H1 (cell line): ENCODE data around the gene FBP1. TPM values are rescaled to one million over a fixed set of nuclear protein-coding genes. Genes with fewer than 3 reads are reported as not detected.

Experiments
- CTCF ChIA-PET: fragments of 300-600 bp; sonication (Branson Sonifier 250); formaldehyde crosslinking; loops from one replicate; lab custom pipeline; 2021; ENCODE audit not compliant: partially characterized antibody; lab: Charles Lee
- POLR2A ChIA-PET: fragments of 300-600 bp; sonication (Branson Sonifier 250); formaldehyde crosslinking; loops from one replicate; lab custom pipeline; 2021; ENCODE audit warnings: inconsistent platforms; ENCODE audit not compliant: partially characterized antibody; lab: Charles Lee
- DNase-seq, 2 experiments: peaks; one replicate each; pipeline versions ENCODE4 v3.0.0 to v3.0.0-alpha.2; 2010 to 2022; ENCODE audit warnings: low spot score in 2 of 2, low read depth in 1 of 2, mixed read lengths in 1 of 2
- FAIRE-seq: peaks from 2 replicates; lab custom pipeline; 2011; peaks lifted over from hg19 to GRCh38; lab: Jason Lieb, UNC
- H2AFZ ChIP-seq: 2 replicates; pipeline ENCODE4 v1.8.1; 2012; ENCODE audit warnings: low read length, inconsistent platforms
- H2AK5ac ChIP-seq: 2 replicates; pipeline ENCODE4 v1.6.1; 2013; ENCODE audit warnings: low read depth, low read length
- H2BK120ac ChIP-seq: replicated peaks from 2 replicates; pipeline ENCODE3; 2013; ENCODE audit warnings: low read depth, low read length, inconsistent platforms
- H2BK12ac ChIP-seq: 2 replicates; pipeline ENCODE4 v1.6.1; 2013; ENCODE audit warnings: low read depth, low read length
- H2BK15ac ChIP-seq: 2 replicates; pipeline ENCODE4 v1.6.1; 2013; ENCODE audit warnings: low read length
- H2BK20ac ChIP-seq: 2 replicates; pipeline ENCODE4 v1.6.1; 2013; ENCODE audit warnings: low read length
- H2BK5ac ChIP-seq: 2 replicates; pipeline ENCODE4 v1.6.1; 2013; ENCODE audit warnings: low read depth, low read length
- H3K14ac ChIP-seq: 2 replicates; pipeline ENCODE4 v1.6.1; 2013; ENCODE audit warnings: inconsistent platforms; ENCODE audit not compliant: insufficient read length
- H3K18ac ChIP-seq: 2 replicates; pipeline ENCODE4 v1.6.1; 2013; ENCODE audit warnings: low read length; ENCODE audit errors: extremely low read depth
- H3K23ac ChIP-seq: 2 replicates; pipeline ENCODE4 v1.6.1; 2013; ENCODE audit warnings: inconsistent platforms; ENCODE audit not compliant: insufficient read length
- H3K23me2 ChIP-seq: 2 replicates; pipeline ENCODE4 v1.6.1; 2013; ENCODE audit warnings: low read depth, low read length
- H3K27ac ChIP-seq: 2 replicates; pipeline ENCODE4 v1.6.1; 2011; ENCODE audit warnings: low read depth, low read length, inconsistent platforms
- H3K27me3 ChIP-seq, 4 experiments: replicated peaks in 1 of 4; 1 replicate in 1 of 4; 2 replicates in 3 of 4; pipeline versions ENCODE4 v1.6.1 to v1.8.1; 2011 to 2013; ENCODE audit warnings: low read length in 3 of 4, mild to moderate bottlenecking in 3 of 4, inconsistent platforms in 2 of 4, mixed read lengths in 2 of 4, moderate library complexity in 1 of 4; ENCODE audit not compliant: control insufficient read depth in 3 of 4, insufficient read depth in 3 of 4; ENCODE audit errors: extremely low read depth in 1 of 4
- H3K36me3 ChIP-seq, 4 experiments: 2 replicates each; pipeline versions ENCODE4 v1.6.1 to v1.8.1; 2011 to 2013; ENCODE audit warnings: mild to moderate bottlenecking in 4 of 4, low read length in 3 of 4, moderate library complexity in 2 of 4, control low read depth in 1 of 4, inconsistent platforms in 1 of 4; ENCODE audit not compliant: insufficient read depth in 4 of 4, control insufficient read depth in 2 of 4
- H3K4ac ChIP-seq: replicated peaks from 2 replicates; pipeline ENCODE3; 2013; ENCODE audit warnings: low read length, low read depth, mixed read lengths, inconsistent platforms; ENCODE audit not compliant: insufficient read length
- H3K4me1 ChIP-seq, 4 experiments: replicated peaks in 1 of 4; 1 replicate in 1 of 4; 2 replicates in 3 of 4; pipeline versions ENCODE4 v1.6.1 to v1.8.1; 2011 to 2013; ENCODE audit warnings: low read length in 3 of 4, inconsistent platforms in 2 of 4, mixed read lengths in 1 of 4; ENCODE audit not compliant: insufficient read depth in 4 of 4, control insufficient read depth in 3 of 4
- H3K4me2 ChIP-seq, 2 experiments: 2 replicates each; pipeline versions ENCODE4 v1.6.1 to v1.8.1; 2011 to 2013; ENCODE audit warnings: low read depth in 2 of 2, low read length in 2 of 2, control low read depth in 1 of 2, inconsistent platforms in 1 of 2, mild to moderate bottlenecking in 1 of 2; ENCODE audit not compliant: insufficient read depth in 1 of 2
- H3K4me3 ChIP-seq, 4 experiments: fragments of 200-600, 300-600 bp in 1 of 4; sonication (generic), shearing (Covaris generic), sonication (Bioruptor Twin) in 1 of 4; 2 replicates each; pipeline versions ENCODE4 v1.5.1 to v1.8.1; 2011 to 2016; ENCODE audit warnings: low read length in 4 of 4, low read depth in 3 of 4, control low read depth in 2 of 4, inconsistent platforms in 2 of 4, mild to moderate bottlenecking in 2 of 4, mixed read lengths in 1 of 4, moderate library complexity in 1 of 4; ENCODE audit not compliant: insufficient read depth in 2 of 4; ENCODE audit errors: extremely low read depth in 1 of 4
- H3K56ac ChIP-seq: replicated peaks from 2 replicates; pipeline ENCODE3; 2013; ENCODE audit warnings: low read depth, mild to moderate bottlenecking, mixed read lengths, low read length, inconsistent platforms; ENCODE audit not compliant: insufficient read length
- H3K79me1 ChIP-seq: 2 replicates; pipeline ENCODE4 v1.6.1; 2013; ENCODE audit warnings: low read depth, low read length, control low read depth
- H3K79me2 ChIP-seq, 2 experiments: 2 replicates each; pipeline versions ENCODE4 v1.6.1 to v1.8.1; 2012 to 2013; ENCODE audit warnings: low read length in 2 of 2, mild to moderate bottlenecking in 2 of 2, inconsistent platforms in 1 of 2; ENCODE audit not compliant: insufficient read depth in 2 of 2, control insufficient read depth in 1 of 2
- H3K9ac ChIP-seq, 4 experiments: replicated peaks in 1 of 4; 1 replicate in 1 of 4; 2 replicates in 3 of 4; pipeline versions ENCODE4 v1.6.1 to v1.8.1; 2011 to 2013; ENCODE audit warnings: low read depth in 3 of 4, low read length in 3 of 4, control low read depth in 2 of 4, mild to moderate bottlenecking in 2 of 4, moderate library complexity in 2 of 4, inconsistent platforms in 1 of 4; ENCODE audit errors: extremely low read depth in 1 of 4
- H3K9me3 ChIP-seq, 2 experiments: 2 replicates each; pipeline versions ENCODE4 v1.6.1 to v1.8.1; 2012 to 2013; ENCODE audit warnings: mild to moderate bottlenecking in 2 of 2, moderate library complexity in 2 of 2, control low read depth in 1 of 2, inconsistent platforms in 1 of 2, low read depth in 1 of 2, low read length in 1 of 2, mixed read lengths in 1 of 2; ENCODE audit not compliant: insufficient read depth in 2 of 2
- H4K20me1 ChIP-seq, 2 experiments: replicated peaks in 1 of 2; 2 replicates each; pipeline versions ENCODE3 to v1.8.1; 2011 to 2013; ENCODE audit warnings: inconsistent platforms in 2 of 2, low read length in 2 of 2, mild to moderate bottlenecking in 1 of 2; ENCODE audit not compliant: insufficient read depth in 2 of 2, control insufficient read depth in 1 of 2
- H4K5ac ChIP-seq: 2 replicates; pipeline ENCODE4 v1.6.1; 2013; ENCODE audit warnings: low read length, low read depth, mixed read lengths, inconsistent platforms; ENCODE audit not compliant: insufficient read length
- H4K8ac ChIP-seq: 2 replicates; pipeline ENCODE4 v1.8.0; 2013; ENCODE audit warnings: mild to moderate bottlenecking, moderate library complexity, low read length, inconsistent platforms; ENCODE audit not compliant: insufficient read depth; ENCODE audit errors: extremely low read depth
- H4K91ac ChIP-seq: replicated peaks from 2 replicates; pipeline ENCODE3; 2013; ENCODE audit warnings: low read length, mixed read lengths, inconsistent platforms; ENCODE audit not compliant: insufficient read length
- SIX5 ChIP-seq: IDR thresholded peaks from 2 replicates; pipeline ENCODE4 v1.6.1; 2011; ENCODE audit warnings: mild to moderate bottlenecking, low read depth, low read length
- WGBS, 2 experiments: shearing (Covaris generic) in 1 of 2; methylation state at CpG; one replicate each; pipeline versions ENCODE4 v1.1.6 to v1.1.7; 2013 to 2015; ENCODE audit warnings: low lambda C conversion rate in 2 of 2, mixed read lengths in 2 of 2, inconsistent platforms in 1 of 2, low coverage in 1 of 2, missing lambda C conversion rate in 1 of 2; ENCODE audit not compliant: insufficient replicate concordance in 2 of 2, insufficient coverage in 1 of 2, insufficient read length in 1 of 2; ENCODE audit errors: extremely low coverage in 1 of 2, missing lambda C conversion rate in 1 of 2; 5-methylcytosine and 5-hydroxymethylcytosine counted together
- polyA plus RNA-seq, 7 experiments: library from polyadenylated mRNA; depleted of rRNA in 3 of 7; stranded (reverse) in 5 of 7; unstranded in 2 of 7; fragments of >200 nt in 5 of 7; fragments of 200-250 nt in 2 of 7; gene quantifications; 1 replicate in 5 of 7; 2 replicates in 1 of 7; 4 replicates in 1 of 7; pipeline versions ENCODE4 v1.2.1 to v1.2.3, GENCODE V29; 2011 to 2013; ENCODE audit warnings: missing spikeins in 2 of 7, mixed read lengths in 2 of 7
- total RNA-seq: library from RNA; stranded (reverse); fragmentation: NEBNext Ultra II Directional; extraction: Animal tissue kit (Norgen Biotek cat#: 25700); gene quantifications from 2 replicates; pipeline ENCODE4 v1.2.1, GENCODE V29; 2021

Gene FBP1
- total and polyA plus RNA-seq, 2 of the 8 experiments (the other 6 are each of a cell fraction or from before 2014, with no cell fraction given) = 1.0 to 4.1 TPM

DNA sequence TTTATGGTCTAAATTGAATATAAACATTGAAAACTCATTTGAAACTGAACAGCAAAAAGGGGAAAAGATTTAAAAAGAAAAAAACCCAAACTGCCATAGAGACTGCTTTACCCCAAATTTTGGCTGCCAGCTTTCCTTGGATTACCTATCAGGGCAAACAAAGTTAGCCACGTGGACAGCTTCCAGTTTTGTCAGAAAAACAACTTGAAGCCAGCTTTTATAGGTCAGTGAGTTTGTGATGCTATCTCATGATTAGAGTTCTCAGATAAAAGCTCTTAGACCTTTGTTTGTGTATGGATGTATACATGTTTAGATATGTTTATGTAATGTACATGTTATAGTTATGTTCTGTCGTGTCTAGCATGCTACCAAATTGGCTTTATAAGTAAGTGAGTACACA is 61.7 kb downstream of the FBP1 start:
- Histone ChIP-seq H2BK15ac (no peak overlapping the region), H3K79me2 (no peaks in the 10 kb centered on the region), H4K8ac (no peak overlapping the region), H3K9ac (no peak overlapping the region), H2BK120ac (no peak overlapping the region), H3K18ac (no peak overlapping the region), H3K4ac (no peak overlapping the region), H3K4me1 (no peaks in the 10 kb centered on the region), H2AFZ (no peak overlapping the region), H3K23ac (no peak overlapping the region), H3K27me3 (no peaks in the 10 kb centered on the region), H4K91ac (no peak overlapping the region), H3K4me2 (no peak overlapping the region), H3K9me3 (no peaks in the 10 kb centered on the region; a peak in 1 of 4 replicates), H2BK12ac (no peak overlapping the region), H3K36me3 (no peaks in the 10 kb centered on the region), H4K5ac (no peak overlapping the region), H3K56ac (no peak overlapping the region), H3K4me3 (no peak overlapping the region), H2BK20ac (no peak overlapping the region), H3K14ac (no peak overlapping the region), H3K23me2 (no peaks in the 10 kb centered on the region), H2BK5ac (no peak overlapping the region), H3K79me1 (no peaks in the 10 kb centered on the region), H2AK5ac (no peak overlapping the region), H4K20me1 (no peaks in the 10 kb centered on the region), H3K27ac (no peak overlapping the region)
- FAIRE-seq (no peak), DNase-seq (no peak)
- ChIA-PET POLR2A (interaction anchor here (0.7 to 1.7 kb wide), 3 partner anchors 12 to 62 kb away, joined by 3 read pairs; no protein-coding TSS in a partner anchor), CTCF (interaction anchor here (0.8 to 1.6 kb wide), 4 partner anchors 9 to 553 kb away, joined by 3 to 4 read pairs (median 4); no protein-coding TSS in a partner anchor)
- 86% methylated on average over 2 of the region's 2 CpGs; no CpG with 5 or more reads in 1 of the 2 experiments for WGBS, 2 experiments
- TF ChIP-seq SIX5 = no peak
